Gastrocnemius medialis (tissue), 4 donors: ENCODE measurements around the gene DUOX1.

Experiments used
- POLR2A ChIP-seq, 2 donors: fragments of 450-650 bp; IDR thresholded peaks; one replicate each; pipeline ENCODE4 v1.6.1; 2017; ENCODE audit warnings: antibody characterized with exemption in 2 of 2, mild to moderate bottlenecking in 2 of 2, moderate library complexity in 2 of 2
- TF ChIP-seq, protein P1 (sequence below), 5 experiments: fragments of 450-650 bp in 3 of 5; fragments of 200-600 bp in 2 of 5; sonication (generic) in 2 of 5; IDR thresholded peaks in 4 of 5; conservative IDR thresholded peaks in 1 of 5; 1 replicate in 4 of 5; 2 replicates in 1 of 5; pipeline ENCODE4 v1.5.1; 2016 to 2019; ENCODE audit warnings: antibody characterized with exemption in 5 of 5, mild to moderate bottlenecking in 3 of 5, moderate library complexity in 3 of 5

DNA sequence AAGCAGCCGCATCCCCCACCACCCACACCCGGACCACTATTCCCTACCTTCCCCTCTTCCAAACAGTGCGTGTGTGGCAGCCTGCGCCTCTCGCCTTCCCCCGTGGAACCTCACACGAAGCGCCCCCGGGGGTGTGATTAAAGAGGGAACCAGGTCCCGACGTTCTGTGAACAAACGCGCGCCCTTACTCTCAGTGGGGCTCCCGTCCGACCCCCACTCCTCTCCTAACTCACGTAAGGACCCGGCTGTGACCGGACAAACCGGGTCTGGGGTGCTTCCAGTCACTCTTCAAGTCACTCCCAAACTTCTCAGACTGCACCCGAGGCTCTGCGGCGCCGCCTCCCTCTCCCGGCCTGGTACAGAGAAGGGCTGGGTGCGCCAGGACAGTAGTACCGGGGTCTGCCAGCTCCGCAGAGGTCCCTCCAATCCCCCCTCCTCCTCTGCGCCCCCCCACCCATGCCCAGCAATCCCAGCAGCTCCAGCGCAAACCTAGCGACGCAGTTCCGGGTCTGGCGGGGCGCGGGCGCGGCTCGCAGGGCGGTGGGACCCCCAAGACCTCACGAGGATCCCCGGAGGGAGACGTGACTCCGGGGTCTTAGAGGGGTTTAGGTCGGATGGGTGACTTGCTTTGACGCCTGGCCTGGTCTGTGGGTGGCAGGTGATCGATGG is 689 bp upstream of the DUOX1 start:
- TF ChIP-seq, protein P1, sequence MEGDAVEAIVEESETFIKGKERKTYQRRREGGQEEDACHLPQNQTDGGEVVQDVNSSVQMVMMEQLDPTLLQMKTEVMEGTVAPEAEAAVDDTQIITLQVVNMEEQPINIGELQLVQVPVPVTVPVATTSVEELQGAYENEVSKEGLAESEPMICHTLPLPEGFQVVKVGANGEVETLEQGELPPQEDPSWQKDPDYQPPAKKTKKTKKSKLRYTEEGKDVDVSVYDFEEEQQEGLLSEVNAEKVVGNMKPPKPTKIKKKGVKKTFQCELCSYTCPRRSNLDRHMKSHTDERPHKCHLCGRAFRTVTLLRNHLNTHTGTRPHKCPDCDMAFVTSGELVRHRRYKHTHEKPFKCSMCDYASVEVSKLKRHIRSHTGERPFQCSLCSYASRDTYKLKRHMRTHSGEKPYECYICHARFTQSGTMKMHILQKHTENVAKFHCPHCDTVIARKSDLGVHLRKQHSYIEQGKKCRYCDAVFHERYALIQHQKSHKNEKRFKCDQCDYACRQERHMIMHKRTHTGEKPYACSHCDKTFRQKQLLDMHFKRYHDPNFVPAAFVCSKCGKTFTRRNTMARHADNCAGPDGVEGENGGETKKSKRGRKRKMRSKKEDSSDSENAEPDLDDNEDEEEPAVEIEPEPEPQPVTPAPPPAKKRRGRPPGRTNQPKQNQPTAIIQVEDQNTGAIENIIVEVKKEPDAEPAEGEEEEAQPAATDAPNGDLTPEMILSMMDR (IDR thresholded peaks at IDR 0.05 in 4 of 5, conservative IDR thresholded peaks at IDR 0.05 in 1 of 5): no peak
- no peak for TF ChIP-seq POLR2A (IDR thresholded peaks at IDR 0.05)
